Measurements from ENCODE around the gene AKNAD1. TPM values are rescaled to one million over a fixed set of nuclear protein-coding genes. Genes with fewer than 3 reads are reported as not detected.

AKNAD1 gene
- total RNA-seq, 4 donors from 2014 or later: 0.29 to 23.3 (median 0.98) TPM; not detected in 1

- TF ChIP-seq, protein P1, sequence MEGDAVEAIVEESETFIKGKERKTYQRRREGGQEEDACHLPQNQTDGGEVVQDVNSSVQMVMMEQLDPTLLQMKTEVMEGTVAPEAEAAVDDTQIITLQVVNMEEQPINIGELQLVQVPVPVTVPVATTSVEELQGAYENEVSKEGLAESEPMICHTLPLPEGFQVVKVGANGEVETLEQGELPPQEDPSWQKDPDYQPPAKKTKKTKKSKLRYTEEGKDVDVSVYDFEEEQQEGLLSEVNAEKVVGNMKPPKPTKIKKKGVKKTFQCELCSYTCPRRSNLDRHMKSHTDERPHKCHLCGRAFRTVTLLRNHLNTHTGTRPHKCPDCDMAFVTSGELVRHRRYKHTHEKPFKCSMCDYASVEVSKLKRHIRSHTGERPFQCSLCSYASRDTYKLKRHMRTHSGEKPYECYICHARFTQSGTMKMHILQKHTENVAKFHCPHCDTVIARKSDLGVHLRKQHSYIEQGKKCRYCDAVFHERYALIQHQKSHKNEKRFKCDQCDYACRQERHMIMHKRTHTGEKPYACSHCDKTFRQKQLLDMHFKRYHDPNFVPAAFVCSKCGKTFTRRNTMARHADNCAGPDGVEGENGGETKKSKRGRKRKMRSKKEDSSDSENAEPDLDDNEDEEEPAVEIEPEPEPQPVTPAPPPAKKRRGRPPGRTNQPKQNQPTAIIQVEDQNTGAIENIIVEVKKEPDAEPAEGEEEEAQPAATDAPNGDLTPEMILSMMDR (IDR thresholded peaks at IDR 0.05): no peak
- TF ChIP-seq POLR2A (IDR thresholded peaks at IDR 0.05): no peak
- Histone ChIP-seq H3K27me3 (no peaks in the 10 kb centered on the region), H3K4me1 (no peaks in the 10 kb centered on the region), H3K9me3 (no peaks in the 10 kb centered on the region), H3K27ac (no peak overlapping the region), H3K36me3 (no peaks in the 10 kb centered on the region), H3K4me3 (no peak overlapping the region)
- intact Hi-C loops (cut with DNase I; ENCODE audit: low total_unique reads): no loop called here
- no peak for DNase-seq
These were observed 1.5 kb upstream of the AKNAD1 start for GRCh38 chr1:108858230-108858950.

DNA sequence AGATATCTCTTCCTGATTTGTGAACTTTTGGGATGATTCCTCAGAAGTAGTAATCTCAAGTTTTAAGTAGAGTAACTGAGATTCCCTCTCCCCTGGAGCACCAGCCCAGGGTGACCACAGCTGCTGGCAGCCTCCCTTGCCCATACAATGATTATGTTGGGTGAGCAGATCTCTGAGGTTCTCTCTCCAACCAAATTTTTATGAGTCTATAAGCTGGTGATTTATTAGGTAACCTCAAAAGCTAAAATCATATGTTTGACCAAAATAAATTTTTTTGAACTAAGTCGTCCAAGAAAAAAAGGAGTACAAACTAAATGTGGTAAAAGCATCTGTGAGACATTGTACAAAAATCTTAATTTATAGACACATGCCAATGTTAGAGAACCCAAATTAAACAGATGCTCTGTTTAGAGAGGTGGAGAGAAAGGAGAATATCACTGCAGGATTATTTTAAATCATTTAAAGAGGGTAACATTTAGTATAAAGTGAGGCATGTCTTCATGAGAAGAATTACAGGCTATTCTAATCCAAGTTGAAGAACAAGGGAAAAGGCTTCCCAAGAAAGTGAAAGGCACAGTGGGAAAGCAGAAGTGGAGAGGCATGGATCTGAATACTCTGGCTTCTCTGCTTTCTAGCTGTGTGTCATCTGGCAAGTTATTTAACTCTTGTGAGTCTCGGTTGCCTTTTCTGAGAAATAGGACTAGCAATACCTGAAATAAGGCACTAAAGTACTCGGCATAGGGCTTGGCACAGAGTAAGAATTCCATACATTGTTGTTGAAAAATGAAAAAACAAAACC lies 2.5 kb downstream of the AKNAD1 start:
- Histone ChIP-seq H3K36me3 (no peaks in the 10 kb centered on the region), H3K27me3 (no peaks in the 10 kb centered on the region), H3K4me3 (no peak overlapping the region), H3K9me3 (no peaks in the 10 kb centered on the region), H3K27ac (peak overlapping the region in 1 of 2 donors; percentile 52), H3K4me1 (no peaks in the 10 kb centered on the region)
- intact Hi-C loops (cut with DNase I; ENCODE audit: low total_unique reads): no loop called here
- TF ChIP-seq, protein P1 (IDR thresholded peaks at IDR 0.05): no peak
- no peak for TF ChIP-seq POLR2A (IDR thresholded peaks at IDR 0.05)
- DNase-seq: no peak

DNA sequence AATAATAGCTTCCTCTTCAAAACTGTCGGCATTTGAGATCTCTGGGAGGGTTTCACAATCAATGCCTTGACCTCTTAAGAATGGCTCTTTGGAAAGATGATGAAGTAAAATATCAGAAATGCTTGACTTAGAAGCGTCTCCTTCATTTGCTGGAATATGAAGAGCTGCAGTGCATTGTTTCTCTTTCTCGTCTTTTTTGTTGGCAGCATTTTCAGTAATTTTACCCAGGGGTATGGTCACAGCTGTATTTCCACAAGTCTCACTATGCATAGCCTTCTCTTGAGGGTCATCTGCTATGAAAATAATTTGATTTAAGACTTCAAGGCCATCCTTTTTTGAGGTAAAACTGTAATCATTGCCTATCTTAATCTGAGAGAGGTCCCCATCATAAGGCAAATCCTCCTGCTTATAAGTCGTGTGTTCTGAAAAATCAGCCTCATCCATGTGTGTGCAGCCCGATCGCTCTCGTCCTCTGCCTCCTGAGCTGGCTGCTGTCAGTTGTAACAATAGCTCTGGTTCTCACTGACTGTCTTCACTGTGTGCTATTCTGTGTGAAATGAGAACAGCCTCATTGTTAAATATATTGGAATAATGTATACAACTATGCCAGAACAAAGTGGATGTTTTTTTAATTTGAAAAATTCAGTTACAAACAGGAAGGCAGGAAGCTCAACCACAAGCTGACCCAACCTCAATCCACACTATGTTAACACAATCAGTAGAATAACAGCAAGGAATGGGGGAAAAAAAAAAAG lies 4.5 kb downstream of the AKNAD1 start:
- no peaks in the 10 kb centered on the region for H3K4me1 ChIP-seq
- H3K27ac ChIP-seq: peak overlapping the region in 1 of 2 donors; percentile 55
- DNase-seq: no peak
- H3K4me3 ChIP-seq: no peak overlapping the region
- H3K9me3 ChIP-seq: no peaks in the 10 kb centered on the region
- intact Hi-C loops (cut with DNase I; ENCODE audit: low total_unique reads): no loop called here
- H3K27me3 ChIP-seq: no peaks in the 10 kb centered on the region
- TF ChIP-seq, protein P1 (IDR thresholded peaks at IDR 0.05): no peak
- no peak for TF ChIP-seq POLR2A (IDR thresholded peaks at IDR 0.05)
- H3K36me3 ChIP-seq: no peaks in the 10 kb centered on the region

- no peak for TF ChIP-seq POLR2A (IDR thresholded peaks at IDR 0.05)
- TF ChIP-seq, protein P1 (IDR thresholded peaks at IDR 0.05): no peak
- intact Hi-C loops (cut with DNase I; ENCODE audit: low total_unique reads): no loop called here
- H3K27ac ChIP-seq: peak overlapping the region in 1 of 2 donors; percentile 55
These were observed 5.3 kb downstream of the AKNAD1 start for GRCh38 chr1:108851567-108851966.

More at GRCh38 chr1:108851567-108851966, 5.3 kb downstream of the AKNAD1 start:
- H3K36me3 ChIP-seq: no peaks in the 10 kb centered on the region
- no peak overlapping the region for H3K4me3 ChIP-seq
- DNase-seq: no peak
- H3K4me1 ChIP-seq: no peaks in the 10 kb centered on the region
- H3K9me3 ChIP-seq: no peaks in the 10 kb centered on the region
- no peaks in the 10 kb centered on the region for H3K27me3 ChIP-seq

All from uterus (tissue), 4 donors.